RWPE2 (cell line): ENCODE measurements around the gene LRP1.
"Not testable (repeated sequence)": the region's sequence is repeated elsewhere in the genome, so short reads cannot be mapped to it uniquely, and the experiment has no call there.

Experiments
- ATAC-seq: fragments of 200-7000 bp; cut with Tn5 transposase; 3 replicates; pipeline ENCODE4 v1.9.1; 2021; ENCODE audit warnings: low read depth
- DNase-seq: peaks from one replicate; pipeline ENCODE4 v3.0.0-alpha.2; 2020; ENCODE audit warnings: low spot score
- H3K27ac ChIP-seq: fragments of 450-650 bp; 2 replicates; pipeline ENCODE4 v1.5.1; 2017; ENCODE audit warnings: mild to moderate bottlenecking; ENCODE audit not compliant: poor library complexity, severe bottlenecking
- H3K27me3 ChIP-seq: fragments of 250-450 bp; sonication (Bioruptor Pico); 2 replicates; pipeline ENCODE4 v1.5.1; 2021; ENCODE audit warnings: mild to moderate bottlenecking, moderate library complexity; ENCODE audit not compliant: insufficient read depth, poor library complexity, severe bottlenecking
- H3K36me3 ChIP-seq: fragments of 250-450 bp; sonication (Bioruptor Pico); 2 replicates; pipeline ENCODE4 v1.5.1; 2020; ENCODE audit warnings: low read depth, mild to moderate bottlenecking, moderate library complexity
- H3K4me1 ChIP-seq: fragments of 250-450 bp; sonication (Bioruptor Pico); 2 replicates; pipeline ENCODE4 v1.5.1; 2021; ENCODE audit warnings: mild to moderate bottlenecking, moderate library complexity; ENCODE audit not compliant: insufficient read depth, poor library complexity, severe bottlenecking
- H3K4me3 ChIP-seq: fragments of 250-450 bp; sonication (Bioruptor Pico); 2 replicates; pipeline ENCODE4 v1.5.1; 2021; ENCODE audit warnings: mild to moderate bottlenecking, moderate library complexity; ENCODE audit not compliant: severe bottlenecking
- H3K9me3 ChIP-seq: fragments of 250-450 bp; sonication (Bioruptor Pico); 2 replicates; pipeline ENCODE4 v1.5.1; 2021; ENCODE audit warnings: mild to moderate bottlenecking, moderate library complexity; ENCODE audit not compliant: severe bottlenecking
- TF ChIP-seq, protein P1 (sequence below): fragments of 450-650 bp; IDR thresholded peaks from one replicate; pipeline ENCODE4 v1.5.1; 2017; ENCODE audit warnings: mild to moderate bottlenecking, moderate library complexity; ENCODE audit not compliant: poor library complexity, severe bottlenecking

Gene LRP1

DNA sequence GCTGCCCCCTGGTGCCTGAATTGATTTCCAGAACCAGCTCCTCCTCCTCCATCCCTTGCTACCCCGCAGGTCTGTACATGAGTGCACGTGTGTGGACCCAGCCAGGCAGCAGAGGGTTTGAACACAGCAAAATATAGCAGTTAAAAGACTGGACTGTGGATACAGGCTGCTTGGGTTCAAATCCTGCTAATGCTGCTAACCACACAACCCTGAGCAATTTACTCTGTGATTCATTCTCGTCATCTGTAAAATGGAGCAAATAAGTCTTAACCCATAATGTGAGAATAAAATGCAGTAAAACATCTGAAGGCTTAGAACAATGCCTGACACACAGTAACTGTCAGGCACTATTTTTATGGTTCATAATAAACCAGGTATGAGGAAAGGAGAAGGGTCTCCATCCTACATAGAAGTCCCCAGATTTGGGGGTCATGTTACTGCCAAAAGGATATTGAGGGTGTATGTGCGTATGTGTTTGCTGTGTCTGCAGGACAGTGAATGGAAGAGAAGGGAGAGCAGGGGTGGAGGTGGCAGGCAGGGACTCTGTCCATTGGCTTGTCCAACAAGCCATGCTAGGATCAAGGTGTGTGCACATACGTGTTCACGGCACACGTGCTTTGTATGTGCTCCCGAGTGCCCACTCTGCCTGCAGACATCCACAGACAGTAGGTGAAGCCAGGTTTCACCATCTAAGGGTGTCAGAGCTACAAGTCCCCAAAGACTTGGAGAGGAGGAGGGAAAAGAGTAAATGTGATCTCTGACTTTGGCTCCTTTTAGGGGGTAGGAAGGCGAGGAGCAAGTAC lies 15.6 kb upstream of the LRP1 start:
- peaks cover 7% of the 10 kb centered on the region for H3K4me1 ChIP-seq
- H3K4me3 ChIP-seq = no peak overlapping the region
- no peak for DNase-seq
- TF ChIP-seq, protein P1, sequence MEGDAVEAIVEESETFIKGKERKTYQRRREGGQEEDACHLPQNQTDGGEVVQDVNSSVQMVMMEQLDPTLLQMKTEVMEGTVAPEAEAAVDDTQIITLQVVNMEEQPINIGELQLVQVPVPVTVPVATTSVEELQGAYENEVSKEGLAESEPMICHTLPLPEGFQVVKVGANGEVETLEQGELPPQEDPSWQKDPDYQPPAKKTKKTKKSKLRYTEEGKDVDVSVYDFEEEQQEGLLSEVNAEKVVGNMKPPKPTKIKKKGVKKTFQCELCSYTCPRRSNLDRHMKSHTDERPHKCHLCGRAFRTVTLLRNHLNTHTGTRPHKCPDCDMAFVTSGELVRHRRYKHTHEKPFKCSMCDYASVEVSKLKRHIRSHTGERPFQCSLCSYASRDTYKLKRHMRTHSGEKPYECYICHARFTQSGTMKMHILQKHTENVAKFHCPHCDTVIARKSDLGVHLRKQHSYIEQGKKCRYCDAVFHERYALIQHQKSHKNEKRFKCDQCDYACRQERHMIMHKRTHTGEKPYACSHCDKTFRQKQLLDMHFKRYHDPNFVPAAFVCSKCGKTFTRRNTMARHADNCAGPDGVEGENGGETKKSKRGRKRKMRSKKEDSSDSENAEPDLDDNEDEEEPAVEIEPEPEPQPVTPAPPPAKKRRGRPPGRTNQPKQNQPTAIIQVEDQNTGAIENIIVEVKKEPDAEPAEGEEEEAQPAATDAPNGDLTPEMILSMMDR = peak; percentile 89
- peak overlapping the region; percentile 98 for H3K27ac ChIP-seq
- 0 out of 2 replicates have a peak, but pooled peaks cover 7% of the 10 kb centered on the region for H3K36me3 ChIP-seq
- no peaks in the 10 kb centered on the region for H3K9me3 ChIP-seq
- no peaks in the 10 kb centered on the region for H3K27me3 ChIP-seq
- no peak for ATAC-seq

DNA sequence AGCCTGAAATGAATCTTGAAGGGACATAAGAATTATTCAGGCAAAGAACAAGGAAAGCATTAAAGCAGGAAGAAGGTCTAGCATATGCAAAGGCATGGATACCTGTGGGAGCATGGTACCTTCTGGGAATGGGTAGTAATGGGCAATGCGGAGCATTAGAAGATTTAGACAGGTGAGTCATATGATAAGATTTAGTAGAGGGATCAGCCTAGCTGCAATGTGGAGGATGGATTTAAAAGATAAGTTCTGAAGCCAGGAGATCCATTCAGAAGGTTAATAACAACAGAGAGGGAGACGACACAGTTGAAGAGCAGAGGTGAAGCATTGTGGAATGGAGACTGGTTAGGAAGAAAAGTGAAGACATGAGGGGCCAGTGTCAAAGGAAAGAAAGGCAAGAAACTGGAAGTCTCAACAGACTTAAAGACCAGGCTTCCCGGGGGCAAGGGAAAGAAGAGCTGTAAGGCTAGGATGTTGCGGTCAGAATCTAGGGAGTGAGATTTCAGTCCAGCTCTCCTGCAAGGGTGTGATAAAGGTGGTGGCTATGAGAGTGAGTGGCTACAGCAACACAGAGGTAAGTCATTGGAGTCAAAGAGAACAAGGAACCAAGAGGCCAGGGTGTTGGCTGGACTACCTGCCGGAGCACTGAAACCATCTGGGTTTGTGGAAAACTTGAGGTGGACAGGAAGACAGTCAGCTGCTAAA lies 11.6 kb upstream of the LRP1 start:
- Histone ChIP-seq H3K27me3 (no peaks in the 10 kb centered on the region), H3K27ac (no peak overlapping the region), H3K9me3 (no peaks in the 10 kb centered on the region), H3K4me3 (no peak overlapping the region), H3K4me1 (peaks cover 18% of the 10 kb centered on the region), H3K36me3 (no peaks in the 10 kb centered on the region)
- ATAC-seq = no peak
- DNase-seq = no peak
- TF ChIP-seq, protein P1 = no peak

GRCh38 chr12:57118711-57119271 lies 9.5 kb upstream of the LRP1 start:
- Histone ChIP-seq H3K36me3 (no peaks in the 10 kb centered on the region), H3K27me3 (no peaks in the 10 kb centered on the region), H3K4me1 (peaks cover 11% of the 10 kb centered on the region), H3K27ac (peak overlapping the region; percentile 73), H3K4me3 (no peak overlapping the region), H3K9me3 (no peaks in the 10 kb centered on the region)
- TF ChIP-seq, protein P1 = no peak
- ATAC-seq (peak; percentile 94), DNase-seq (no peak)

DNA sequence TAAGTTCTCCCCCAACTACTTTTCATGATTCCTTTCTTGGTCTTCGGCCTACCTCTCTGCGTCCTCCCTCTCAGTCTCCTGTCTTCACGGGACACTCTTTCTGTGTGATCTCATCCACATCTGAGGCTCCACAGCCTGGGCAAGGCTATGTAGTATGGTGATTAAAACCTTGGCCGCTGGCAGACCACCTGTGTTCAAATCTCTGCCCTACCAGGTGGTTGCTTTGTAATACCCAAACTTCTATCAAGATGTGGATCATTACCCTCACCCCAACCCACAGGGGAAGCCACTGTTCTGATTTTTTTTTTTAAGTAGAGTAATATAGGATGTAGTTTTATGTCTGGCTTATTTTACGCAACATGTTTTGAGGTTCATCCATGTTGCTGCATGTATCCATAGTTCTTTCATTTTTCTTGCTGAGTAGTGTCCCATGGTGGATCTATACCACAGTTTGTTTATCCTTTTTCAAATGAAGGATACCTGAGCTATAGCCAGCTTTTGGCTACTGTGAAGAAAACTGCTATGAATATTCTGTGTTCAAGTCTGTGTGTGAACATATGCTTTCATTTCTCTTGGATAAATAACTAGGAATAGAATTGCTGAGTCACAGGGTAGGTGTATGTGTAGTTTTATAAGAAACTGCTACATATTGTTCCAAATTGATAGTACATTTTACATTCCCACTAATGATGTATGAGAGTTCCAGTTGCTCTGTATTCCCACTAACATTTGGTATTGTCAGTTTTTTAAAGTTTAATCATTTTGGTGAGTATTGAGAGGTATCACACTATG lies 8.8 kb upstream of the LRP1 start:
- Histone ChIP-seq H3K4me1 (peaks cover 11% of the 10 kb centered on the region), H3K9me3 (no peaks in the 10 kb centered on the region), H3K36me3 (no peaks in the 10 kb centered on the region), H3K4me3 (no peak overlapping the region), H3K27me3 (no peaks in the 10 kb centered on the region), H3K27ac (peak overlapping the region; percentile 73)
- ATAC-seq = no peak
- DNase-seq = no peak
- TF ChIP-seq, protein P1 = no peak

DNA sequence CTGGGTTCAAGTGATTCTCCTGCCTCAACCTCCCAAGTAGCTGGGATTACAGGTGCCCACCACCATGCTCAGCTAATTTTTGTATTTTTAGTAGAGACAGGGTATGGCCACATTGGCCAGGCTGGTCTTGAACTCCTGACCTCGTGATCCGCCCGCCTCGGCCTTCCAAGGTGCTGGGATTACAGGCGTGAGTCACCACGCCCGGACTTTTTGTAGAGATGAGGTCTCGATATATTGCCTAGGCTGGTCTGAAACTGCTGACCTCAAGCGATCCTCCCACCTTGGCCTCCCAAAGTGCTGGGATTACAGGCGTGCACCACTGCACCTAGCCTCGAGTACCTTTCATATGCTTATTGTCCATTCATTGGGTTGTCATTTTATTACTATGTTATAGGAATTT lies 7.6 kb upstream of the LRP1 start:
- DNase-seq, H3K36me3 ChIP-seq, ATAC-seq, H3K9me3 ChIP-seq, H3K27me3 ChIP-seq, H3K4me3 ChIP-seq, H3K27ac ChIP-seq: not testable (repeated sequence)
- H3K4me1 ChIP-seq = peaks cover 11% of the 10 kb centered on the region
